ENCODE results near the gene ZAP70. TPM values are rescaled to one million over a fixed set of nuclear protein-coding genes. Genes with fewer than 3 reads are reported as not detected.

Gene ZAP70
- total and polyA plus RNA-seq, 2 donors (not counting 1 experiment from before 2014, with no cell fraction given) = 3.4 to 20.5 TPM

DNA sequence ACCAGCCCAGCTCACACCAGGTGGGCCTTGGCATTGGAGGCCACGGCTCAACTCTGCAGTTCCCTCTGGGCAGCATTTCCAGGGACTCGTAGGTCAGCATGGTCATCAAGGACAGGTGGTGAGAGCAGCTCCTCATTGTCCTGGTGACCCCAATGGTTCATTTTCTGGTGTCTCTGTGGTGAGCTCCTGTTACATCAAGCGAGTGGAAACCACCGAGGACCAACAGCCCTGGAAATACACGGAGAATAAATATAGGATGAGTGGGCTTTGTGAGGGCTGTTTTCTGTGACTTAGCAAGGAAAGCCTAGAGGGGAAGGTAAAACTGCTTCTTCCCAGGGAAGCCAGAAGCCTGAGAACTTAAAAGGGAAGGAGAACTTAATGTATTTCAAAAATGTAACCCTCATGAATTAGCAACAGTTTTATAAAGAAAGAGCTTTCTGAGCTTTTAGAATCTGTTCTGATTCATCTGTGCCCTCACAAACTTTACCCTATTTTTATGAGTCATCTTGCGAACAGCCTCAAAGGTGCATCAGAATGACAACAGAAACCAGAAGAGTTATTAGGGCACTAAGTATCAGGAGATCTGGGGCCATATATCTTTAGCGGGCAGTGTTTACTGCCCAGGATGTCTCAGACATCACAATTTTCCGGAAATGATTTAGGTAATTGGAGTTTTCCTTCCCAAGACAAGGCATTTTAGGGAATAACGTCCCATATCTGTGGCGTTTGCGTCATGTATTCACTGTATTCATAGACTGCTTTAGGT, 25.1 kb upstream of the ZAP70 start:
- H3K4me2 ChIP-seq (replicated peaks; ENCODE audit: low read depth, low read length, poor library complexity, severe bottlenecking) = no peak overlapping the region
- no peak overlapping the region for H3K4me3 ChIP-seq (ENCODE audit: control extremely low read depth in 1 of 5, extremely low read depth in 1 of 5, insufficient read depth in 1 of 5, low read depth in 2 of 5, low read length in 4 of 5)
- no peak overlapping the region for H3K27ac ChIP-seq (ENCODE audit: low read length in 2 of 2)
- H3K9ac ChIP-seq (ENCODE audit: low read length) = no peak overlapping the region
- Mint-ChIP-seq H3K27me3 (no peaks in the 10 kb centered on the region), H3K4me1 (peaks cover 3% of the 10 kb centered on the region), H3K9me3 (ENCODE audit: insufficient read depth) (no peaks in the 10 kb centered on the region), H3K27ac (no peak overlapping the region), H3K4me3 (no peak overlapping the region)
- ChIA-PET CTCF (interaction anchor here (1.0 kb wide), 1 partner anchor 12 kb away, joined by 3 read pairs; no protein-coding TSS in a partner anchor), POLR2A (no interaction called here)
- no peak for DNase-seq
- TF ChIP-seq EZH2 (IDR thresholded peaks at IDR 0.05; ENCODE audit: borderline replicate concordance, insufficient read depth, low read depth, low read length, poor library complexity, severe bottlenecking) = no peak
- no peak for TF ChIP-seq CTCF (IDR thresholded peaks at IDR 0.05)
- H4K20me1 ChIP-seq (ENCODE audit: control insufficient read depth, insufficient read depth, low read length, poor library complexity, severe bottlenecking) = no peaks in the 10 kb centered on the region
- H3K27me3 ChIP-seq (replicated peaks in 1 of 4; ENCODE audit: control extremely low read depth in 1 of 4, control insufficient read depth in 3 of 4, insufficient read depth in 4 of 4, low read length in 3 of 4) = no peaks in the 10 kb centered on the region
- WGBS (ENCODE audit: insufficient coverage) = 86% methylated on average over 8 of the region's 11 CpGs
- H3K4me1 ChIP-seq (ENCODE audit: control insufficient read depth in 2 of 2, insufficient read depth in 2 of 2, low read length in 2 of 2) = no peaks in the 10 kb centered on the region
- intact Hi-C loops (cut with micrococcal nuclease) = no loop called here
- H2AFZ ChIP-seq (ENCODE audit: insufficient read depth, low read depth, low read length, poor library complexity, severe bottlenecking) = no peak overlapping the region
- H3K79me2 ChIP-seq (ENCODE audit: control insufficient read depth, insufficient read depth, low read length) = no peaks in the 10 kb centered on the region
- H3K36me3 ChIP-seq (replicated peaks in 1 of 2; ENCODE audit: control extremely low read depth in 1 of 2, control insufficient read depth in 1 of 2, extremely low read depth in 1 of 2, insufficient read depth in 2 of 2, low read length in 1 of 2) = no peaks in the 10 kb centered on the region
- no peaks in the 10 kb centered on the region for H3K9me3 ChIP-seq (ENCODE audit: control extremely low read depth in 1 of 3, control insufficient read depth in 2 of 3, insufficient read depth in 1 of 3, low read length in 2 of 3)
- no peak for ATAC-seq (ENCODE audit: low read depth)

- H2AFZ ChIP-seq (ENCODE audit: insufficient read depth, low read depth, low read length, poor library complexity, severe bottlenecking) = no peak overlapping the region
- TF ChIP-seq EZH2 (IDR thresholded peaks at IDR 0.05; ENCODE audit: borderline replicate concordance, insufficient read depth, low read depth, low read length, poor library complexity, severe bottlenecking) = no peak
- TF ChIP-seq CTCF (IDR thresholded peaks at IDR 0.05) = no peak
- Mint-ChIP-seq H3K4me1 (peaks cover 3% of the 10 kb centered on the region), H3K27ac (no peak overlapping the region), H3K27me3 (no peaks in the 10 kb centered on the region), H3K4me3 (no peak overlapping the region), H3K9me3 (ENCODE audit: insufficient read depth) (no peaks in the 10 kb centered on the region)
- ChIA-PET CTCF (interaction anchor here (1.1 to 1.7 kb wide), 2 partner anchors 9 to 101 kb away, joined by 3 to 7 read pairs; no protein-coding TSS in a partner anchor), POLR2A (no interaction called here)
- no peak overlapping the region for H3K4me3 ChIP-seq (ENCODE audit: control extremely low read depth in 1 of 5, extremely low read depth in 1 of 5, insufficient read depth in 1 of 5, low read depth in 2 of 5, low read length in 4 of 5)
- H3K27ac ChIP-seq (ENCODE audit: low read length in 2 of 2) = no peak overlapping the region
- no peaks in the 10 kb centered on the region for H3K79me2 ChIP-seq (ENCODE audit: control insufficient read depth, insufficient read depth, low read length)
- H3K9me3 ChIP-seq (ENCODE audit: control extremely low read depth in 1 of 3, control insufficient read depth in 2 of 3, insufficient read depth in 1 of 3, low read length in 2 of 3) = no peaks in the 10 kb centered on the region
- H3K9ac ChIP-seq (ENCODE audit: low read length) = no peak overlapping the region
- DNase-seq (no peak), ATAC-seq (ENCODE audit: low read depth) (no peak)
- H3K4me1 ChIP-seq (ENCODE audit: control insufficient read depth in 2 of 2, insufficient read depth in 2 of 2, low read length in 2 of 2) = no peaks in the 10 kb centered on the region
- no peak overlapping the region for H3K4me2 ChIP-seq (replicated peaks; ENCODE audit: low read depth, low read length, poor library complexity, severe bottlenecking)
- H4K20me1 ChIP-seq (ENCODE audit: control insufficient read depth, insufficient read depth, low read length, poor library complexity, severe bottlenecking) = no peaks in the 10 kb centered on the region
- intact Hi-C loops (cut with micrococcal nuclease) = no loop called here
- no peaks in the 10 kb centered on the region for H3K27me3 ChIP-seq (replicated peaks in 1 of 4; ENCODE audit: control extremely low read depth in 1 of 4, control insufficient read depth in 3 of 4, insufficient read depth in 4 of 4, low read length in 3 of 4)
- WGBS (ENCODE audit: insufficient coverage) = 100% methylated on average over 4 of the region's 6 CpGs
- H3K36me3 ChIP-seq (replicated peaks in 1 of 2; ENCODE audit: control extremely low read depth in 1 of 2, control insufficient read depth in 1 of 2, extremely low read depth in 1 of 2, insufficient read depth in 2 of 2, low read length in 1 of 2) = no peaks in the 10 kb centered on the region
These were observed 22.2 kb upstream of the ZAP70 start for GRCh38 chr2:97691166-97691565.
